Skeletal muscle satellite cell (primary cell): ENCODE measurements around the gene ROR1.
A peak's percentile ranks its signal among the peaks of the same experiment; 100 is the strongest.

ENCODE experiments used
- H3K27me3 ChIP-seq: 2 replicates; pipeline ENCODE4 v1.7.0; 2013; ENCODE audit warnings: low read length; ENCODE audit not compliant: control insufficient read depth, insufficient read depth
- H3K36me3 ChIP-seq: 2 replicates; pipeline ENCODE4 v1.7.0; 2013; ENCODE audit warnings: mild to moderate bottlenecking, control low read depth, low read length; ENCODE audit not compliant: insufficient read depth
- H3K4me1 ChIP-seq: 2 replicates; pipeline ENCODE4 v1.7.0; 2013; ENCODE audit warnings: low read length; ENCODE audit not compliant: control insufficient read depth, insufficient read depth
- H3K4me2 ChIP-seq: 2 replicates; pipeline ENCODE4 v1.7.0; 2013; ENCODE audit warnings: mild to moderate bottlenecking, low read length
- H3K4me3 ChIP-seq: 2 replicates; pipeline ENCODE4 v1.7.0; 2013; ENCODE audit warnings: low read length
- H3K9ac ChIP-seq: 2 replicates; pipeline ENCODE4 v1.7.0; 2013; ENCODE audit warnings: mild to moderate bottlenecking, low read depth, low read length, moderate library complexity
- H3K9me3 ChIP-seq: replicated peaks from 2 replicates; pipeline ENCODE4 v1.7.0; 2013; ENCODE audit warnings: mild to moderate bottlenecking, control low read depth, low read length

Gene ROR1

GRCh38 chr1:64192290-64192689 is 418.5 kb downstream of the ROR1 start:
- Histone ChIP-seq H3K4me1 (no peaks in the 10 kb centered on the region), H3K36me3 (no peaks in the 10 kb centered on the region), H3K9me3 (no peaks in the 10 kb centered on the region), H3K4me3 (no peak overlapping the region), H3K4me2 (no peak overlapping the region), H3K27me3 (no peaks in the 10 kb centered on the region), H3K9ac (no peak overlapping the region)

DNA sequence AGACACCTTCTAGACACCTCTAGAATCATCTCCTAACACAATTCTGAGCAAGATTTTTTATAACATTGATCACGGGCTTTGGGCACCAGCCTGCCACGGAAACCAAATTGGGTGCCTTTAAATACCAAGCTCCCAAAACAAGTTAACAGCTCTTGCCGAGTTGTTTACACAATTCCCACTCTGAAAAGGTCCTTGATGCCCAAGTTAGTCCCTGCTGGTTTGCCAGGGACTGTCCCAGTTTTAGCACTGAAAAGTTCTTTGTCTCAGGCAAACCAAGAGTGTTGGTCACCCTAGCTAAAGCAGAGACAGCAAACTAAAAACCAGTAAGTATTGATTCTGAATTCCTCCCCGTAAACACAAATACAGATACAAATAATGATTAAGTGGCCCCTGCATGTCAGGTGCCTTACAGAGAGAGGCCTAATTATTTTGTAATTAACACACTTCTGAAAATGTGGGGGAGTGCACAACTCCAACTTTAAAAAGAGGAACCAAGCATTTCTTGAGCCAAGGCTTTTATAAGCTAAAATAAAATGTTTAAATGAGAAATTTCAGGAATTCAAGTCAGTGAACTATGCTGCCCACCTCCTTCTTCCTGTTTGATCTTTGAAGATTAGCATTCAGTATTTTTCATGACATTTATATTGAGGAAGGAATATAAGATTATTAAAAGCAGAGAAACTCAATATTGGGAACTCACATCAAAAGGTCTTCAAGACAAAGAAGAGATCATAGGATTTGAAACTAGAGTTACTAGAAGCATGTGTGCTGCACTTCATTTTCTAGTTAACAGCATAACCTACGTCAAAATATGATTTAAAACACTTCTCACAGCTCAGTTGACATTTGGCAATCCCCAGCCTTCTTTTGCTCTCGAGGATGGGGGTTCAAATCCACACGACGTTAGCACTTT is 420.6 kb downstream of the ROR1 start:
- Histone ChIP-seq H3K4me3 (no peak overlapping the region), H3K4me1 (no peaks in the 10 kb centered on the region)

GRCh38 chr1:64195081-64195395 is 421.2 kb downstream of the ROR1 start:
- Histone ChIP-seq H3K9ac (no peak overlapping the region), H3K27me3 (no peaks in the 10 kb centered on the region), H3K4me2 (no peak overlapping the region), H3K4me3 (no peak overlapping the region), H3K4me1 (no peaks in the 10 kb centered on the region), H3K36me3 (no peaks in the 10 kb centered on the region), H3K9me3 (no peaks in the 10 kb centered on the region)

More for the DNA sequence above, 420.6 kb downstream of the ROR1 start:
- Histone ChIP-seq H3K9me3 (no peaks in the 10 kb centered on the region), H3K4me2 (no peak overlapping the region), H3K9ac (no peak overlapping the region), H3K27me3 (no peaks in the 10 kb centered on the region), H3K36me3 (no peaks in the 10 kb centered on the region)

DNA sequence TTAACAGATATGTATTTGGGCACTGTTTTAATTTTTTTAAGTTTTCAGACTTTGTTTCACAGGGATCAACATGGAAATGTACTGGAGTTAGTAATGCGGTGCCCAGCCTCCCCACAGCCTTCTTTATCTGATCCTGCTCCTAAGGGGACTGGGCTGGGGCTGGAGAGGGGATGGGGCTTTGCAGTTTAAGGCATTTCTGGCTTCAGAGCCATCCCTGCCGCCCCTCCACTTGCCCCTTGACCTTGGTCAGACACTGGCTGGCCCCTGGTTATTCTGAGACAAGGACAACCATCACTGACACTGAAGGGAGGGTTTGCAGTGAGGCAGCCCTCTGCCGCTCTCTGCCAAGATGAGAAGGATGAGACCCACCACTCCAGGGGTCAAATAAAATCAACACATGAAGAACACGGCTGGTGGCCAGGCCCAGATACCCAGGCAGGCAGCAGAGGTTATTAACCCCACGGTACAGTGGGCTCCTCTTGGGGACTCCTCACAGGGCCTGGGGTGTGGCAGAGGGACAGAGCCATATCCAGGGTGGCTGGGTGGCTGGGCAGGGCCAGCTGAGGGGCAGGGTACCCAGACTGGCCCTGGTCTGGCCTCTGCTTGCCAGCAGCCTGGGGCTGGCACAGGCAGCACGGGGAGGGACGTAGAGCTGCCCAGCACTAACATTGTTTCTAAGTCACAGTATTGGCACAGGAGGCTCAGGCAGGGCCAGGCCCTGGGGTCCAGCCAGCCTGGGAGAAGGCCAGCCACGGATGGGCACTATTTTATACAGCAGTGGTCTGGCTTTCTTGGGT is 422.5 kb downstream of the ROR1 start:
- Histone ChIP-seq H3K4me3 (no peak overlapping the region), H3K9ac (no peak overlapping the region), H3K4me2 (no peak overlapping the region), H3K9me3 (no peaks in the 10 kb centered on the region), H3K36me3 (no peaks in the 10 kb centered on the region), H3K27me3 (no peaks in the 10 kb centered on the region), H3K4me1 (no peaks in the 10 kb centered on the region)

DNA sequence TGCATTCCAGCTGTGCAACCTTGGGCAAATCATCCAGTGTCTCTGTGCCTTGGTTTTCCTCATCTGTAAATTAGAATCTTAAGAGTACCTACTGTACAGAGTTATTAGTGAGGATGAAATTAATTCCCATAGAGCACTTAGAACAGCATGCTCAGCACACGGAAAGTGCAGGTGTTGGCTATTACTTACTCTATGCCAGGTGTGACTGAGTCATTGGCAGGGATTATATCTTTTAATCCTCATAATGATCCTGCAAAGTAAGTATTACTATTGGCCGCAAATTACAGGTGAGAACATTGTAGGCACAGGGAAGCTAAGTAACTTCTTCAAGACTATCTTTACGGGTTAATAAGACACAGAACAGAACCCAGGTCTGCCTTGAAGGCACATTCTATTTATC is 423.3 kb downstream of the ROR1 start:
- Histone ChIP-seq H3K9ac (no peak overlapping the region), H3K27me3 (no peaks in the 10 kb centered on the region), H3K4me1 (no peaks in the 10 kb centered on the region), H3K4me2 (no peak overlapping the region), H3K9me3 (no peaks in the 10 kb centered on the region), H3K4me3 (no peak overlapping the region), H3K36me3 (no peaks in the 10 kb centered on the region)

DNA sequence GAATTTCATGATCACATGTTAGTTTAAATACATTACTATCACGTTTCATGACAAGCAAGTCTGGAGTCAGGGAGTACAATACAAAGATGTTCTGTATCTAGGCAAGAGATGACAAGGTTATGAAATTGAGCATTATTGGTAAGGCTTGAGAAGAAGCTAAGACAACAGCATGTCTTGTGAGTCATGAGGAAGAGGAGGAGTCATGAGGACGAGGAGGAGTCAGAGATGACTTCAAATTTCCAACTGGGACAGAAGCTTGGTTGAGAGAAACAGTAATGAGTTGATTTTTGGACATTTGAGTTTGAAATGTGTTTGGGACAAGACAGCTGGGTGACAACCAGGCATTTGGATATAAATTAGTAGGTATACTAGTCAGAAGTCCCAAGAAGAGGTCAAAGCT is 425.3 kb downstream of the ROR1 start:
- no peaks in the 10 kb centered on the region for H3K36me3 ChIP-seq
- H3K9me3 ChIP-seq = no peaks in the 10 kb centered on the region
- H3K9ac ChIP-seq = no peak overlapping the region
- H3K4me3 ChIP-seq = no peak overlapping the region
- no peaks in the 10 kb centered on the region for H3K4me1 ChIP-seq
- no peaks in the 10 kb centered on the region for H3K27me3 ChIP-seq
- H3K4me2 ChIP-seq = no peak overlapping the region

DNA sequence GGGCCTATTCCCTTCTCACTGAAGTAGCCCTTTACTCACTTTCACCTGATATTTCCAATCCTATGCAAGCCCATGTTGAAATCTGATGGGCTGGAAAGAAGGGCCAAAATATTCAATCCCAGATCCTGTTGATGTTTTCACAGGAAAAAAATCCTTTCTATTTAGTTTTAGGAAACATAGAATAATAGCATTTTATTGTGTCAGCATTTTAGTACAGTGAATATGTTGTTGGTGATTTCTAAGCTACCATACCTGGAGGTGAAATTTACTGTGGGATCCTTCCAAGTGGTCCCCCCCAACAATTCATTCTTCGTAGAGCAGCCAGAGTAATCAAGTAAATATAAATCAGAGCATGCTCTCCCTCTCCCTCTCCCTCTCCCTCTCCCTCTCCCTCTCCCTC is 426.2 kb downstream of the ROR1 start:
- Histone ChIP-seq H3K4me3 (no peak overlapping the region), H3K4me1 (no peaks in the 10 kb centered on the region), H3K9ac (no peak overlapping the region), H3K9me3 (no peaks in the 10 kb centered on the region), H3K36me3 (no peaks in the 10 kb centered on the region), H3K4me2 (no peak overlapping the region), H3K27me3 (no peaks in the 10 kb centered on the region)

GRCh38 chr1:64203420-64203819 is 429.6 kb downstream of the ROR1 start, which contains the start of gene UBE2U:
TSS of gene UBE2U (plus strand) at chr1:64203623. CDS start at chr1:64204051, 428 bp downstream.
- Histone ChIP-seq H3K9ac (no peak within 1 kb of the TSS), H3K27me3 (no peaks in the 10 kb centered on the region), H3K4me2 (no peak within 1 kb of the TSS), H3K9me3 (no peaks in the 10 kb centered on the region), H3K36me3 (no peaks in the 10 kb centered on the region), H3K4me1 (no peaks in the 10 kb centered on the region), H3K4me3 (no peak within 1 kb of the TSS)

DNA sequence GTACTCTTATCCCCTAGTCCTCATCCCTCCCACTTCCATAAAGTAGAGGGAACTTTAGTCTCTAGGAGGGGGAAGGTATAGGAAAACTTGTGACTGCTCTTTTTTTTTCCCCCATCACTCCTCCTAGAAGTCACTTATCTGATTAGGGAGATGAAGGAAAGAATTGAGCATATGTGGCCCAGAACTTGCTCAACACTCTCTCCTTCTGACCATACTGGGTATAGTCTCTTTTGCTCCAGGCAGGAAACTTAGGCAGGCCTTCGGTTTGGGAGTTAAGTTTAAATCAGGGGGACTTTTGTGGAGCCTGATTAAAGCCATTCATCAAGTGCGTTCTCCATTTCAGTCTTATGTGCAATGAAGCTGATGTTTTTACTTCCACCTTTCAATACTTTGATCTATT is 435.4 kb downstream of the ROR1 start:
- Histone ChIP-seq H3K36me3 (no peaks in the 10 kb centered on the region), H3K4me2 (no peak overlapping the region), H3K4me1 (peaks cover 25% of the 10 kb centered on the region), H3K9ac (no peak overlapping the region), H3K27me3 (no peaks in the 10 kb centered on the region), H3K4me3 (no peak overlapping the region), H3K9me3 (no peaks in the 10 kb centered on the region)

DNA sequence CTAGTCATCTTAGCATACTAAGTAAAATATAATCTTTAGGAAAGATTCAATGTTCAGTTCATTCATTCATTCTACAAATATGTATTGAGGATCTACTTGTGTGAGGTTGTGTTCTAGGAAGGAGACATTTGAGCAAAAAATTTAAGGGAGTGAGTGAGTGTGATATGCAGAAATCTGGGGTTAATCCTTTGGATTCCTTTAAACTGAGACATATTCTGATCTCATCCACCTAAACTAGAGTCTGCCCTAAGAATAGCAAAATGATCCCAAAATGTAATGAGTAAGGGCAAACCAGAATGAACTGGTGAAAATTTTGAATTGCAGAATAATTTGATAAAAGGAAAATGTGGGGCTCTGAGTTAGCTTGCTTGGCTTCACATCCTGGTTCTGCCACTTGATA is 438.2 kb downstream of the ROR1 start:
- no peak overlapping the region for H3K4me2 ChIP-seq
- peaks cover 25% of the 10 kb centered on the region for H3K4me1 ChIP-seq
- H3K27me3 ChIP-seq = no peaks in the 10 kb centered on the region
- H3K4me3 ChIP-seq = no peak overlapping the region
- H3K9ac ChIP-seq = peak overlapping the region; percentile 37
- H3K9me3 ChIP-seq = no peaks in the 10 kb centered on the region
- H3K36me3 ChIP-seq = no peaks in the 10 kb centered on the region

- no peaks in the 10 kb centered on the region for H3K27me3 ChIP-seq
- H3K36me3 ChIP-seq = no peaks in the 10 kb centered on the region
- no peak overlapping the region for H3K4me3 ChIP-seq
- H3K4me2 ChIP-seq = no peak overlapping the region
- no peak overlapping the region for H3K9ac ChIP-seq
- H3K4me1 ChIP-seq = peaks cover 28% of the 10 kb centered on the region
- H3K9me3 ChIP-seq = no peaks in the 10 kb centered on the region
Measured at GRCh38 chr1:64215576-64215975, 441.8 kb downstream of the ROR1 start.
